Gastrocnemius medialis (tissue), 4 donors: ENCODE results near the gene RBFOX2. TPM values are rescaled to one million over a fixed set of nuclear protein-coding genes. Genes with fewer than 3 reads are reported as not detected.

Experiments
- ATAC-seq, 2 donors: fragments of 150-250 bp; one replicate each; pipeline ENCODE4 v1.9.1; 2016
- DNase-seq, 2 donors: peaks; one replicate each; pipeline ENCODE4 v3.0.0-alpha.2; 2019
- H3K27ac ChIP-seq, 4 donors: fragments of 200-600 bp; sonication (generic); 1 replicate in 1 of 4; 2 replicates in 3 of 4; pipeline ENCODE4 v1.5.1; 2016 to 2018; ENCODE audit warnings: mild to moderate bottlenecking in 2 of 4, moderate library complexity in 1 of 4
- H3K27me3 ChIP-seq, 3 donors: fragments of 200-600 bp; sonication (generic) in 2 of 3; 1 replicate in 1 of 3; 2 replicates in 2 of 3; pipeline versions ENCODE4 v1.5.1 to v1.6.0; 2016 to 2019; ENCODE audit warnings: mild to moderate bottlenecking in 1 of 3, moderate library complexity in 1 of 3
- H3K36me3 ChIP-seq, 2 donors: fragments of 200-600 bp; sonication (generic) in 1 of 2; one replicate each; pipeline ENCODE4 v1.5.1; 2017 to 2018
- H3K4me1 ChIP-seq, 2 donors: fragments of 200-600 bp; sonication (generic) in 1 of 2; one replicate each; pipeline ENCODE4 v1.5.1; 2016 to 2017; ENCODE audit warnings: mild to moderate bottlenecking in 2 of 2
- H3K4me3 ChIP-seq, 4 donors: fragments of 200-600 bp; sonication (generic) in 3 of 4; 1 replicate in 1 of 4; 2 replicates in 3 of 4; pipeline ENCODE4 v1.5.1; 2016 to 2019; ENCODE audit warnings: mild to moderate bottlenecking in 2 of 4
- H3K9me3 ChIP-seq, 3 donors: fragments of 200-600 bp; sonication (generic) in 2 of 3; 1 replicate in 1 of 3; 2 replicates in 2 of 3; pipeline ENCODE4 v1.5.1; 2016 to 2019
- CTCF ChIP-seq, 5 experiments: fragments of 450-650 bp in 3 of 5; fragments of 200-600 bp in 2 of 5; sonication (generic) in 2 of 5; IDR thresholded peaks in 4 of 5; conservative IDR thresholded peaks in 1 of 5; 1 replicate in 4 of 5; 2 replicates in 1 of 5; pipeline ENCODE4 v1.5.1; 2016 to 2019; ENCODE audit warnings: antibody characterized with exemption in 5 of 5, mild to moderate bottlenecking in 3 of 5, moderate library complexity in 3 of 5
- POLR2A ChIP-seq, 2 donors: fragments of 450-650 bp; IDR thresholded peaks; one replicate each; pipeline ENCODE4 v1.6.1; 2017; ENCODE audit warnings: antibody characterized with exemption in 2 of 2, mild to moderate bottlenecking in 2 of 2, moderate library complexity in 2 of 2
- in situ Hi-C, 4 donors: fragments of 200-750 bp; cut with MboI; loops; one replicate each; pipeline versions ENCODE4 v1.15.0 to v1.8.0; 2017; ENCODE audit warnings: low sequenced_read_pairs in 4 of 4
- intact Hi-C: fragments of 100-400 bp; cut with DNase I; formaldehyde crosslinking; loops from one replicate; pipeline ENCODE4 v1.15.1; 2023; ENCODE audit warnings: low total_unique reads
- total RNA-seq, 4 donors: library from RNA; depleted of rRNA; stranded (reverse); fragments of >200 nt; gene quantifications; one replicate each; pipeline versions ENCODE4 v1.1.0 to v1.2.3, GENCODE V29; 2016

The RBFOX2 gene
- total RNA-seq, 4 donors from 2014 or later: 26.0 to 32.1 (median 28.6) TPM

- Histone ChIP-seq H3K36me3 (no peaks in the 10 kb centered on the region), H3K4me1 (peaks cover 0 to 5% of the 10 kb centered on the region in 2 donors), H3K27me3 (no peaks in the 10 kb centered on the region), H3K4me3 (peak overlapping the region; percentile 60 to 71 (median 63)), H3K9me3 (no peaks in the 10 kb centered on the region), H3K27ac (peak overlapping the region; percentile 76 to 82 (median 79))
- TF ChIP-seq CTCF (IDR thresholded peaks at IDR 0.05 in 4 of 5, conservative IDR thresholded peaks at IDR 0.05 in 1 of 5) (peak; percentile 99 to 100 (median 100)), POLR2A (IDR thresholded peaks at IDR 0.05) (no peak)
- intact Hi-C loops: loop anchor here (1.0 to 5.0 kb wide), 5 partner anchors 37 to 439 kb away; no protein-coding TSS in a partner anchor
- DNase-seq: peak; percentile 61 to 85
- in situ Hi-C loops: loop anchor here (5.0 to 10.0 kb wide), 3 partner anchors 56 to 131 kb away; no protein-coding TSS in a partner anchor
- peak; percentile 89 to 93 for ATAC-seq
These were observed 37.3 kb upstream of the RBFOX2 start for GRCh38 chr22:36065775-36066544.

- no peaks in the 10 kb centered on the region for H3K36me3 ChIP-seq
- DNase-seq: no peak
- no peaks in the 10 kb centered on the region for H3K9me3 ChIP-seq
- in situ Hi-C loops (loop anchor here (5.0 to 10.0 kb wide), 3 partner anchors 57 to 131 kb away; no protein-coding TSS in a partner anchor), intact Hi-C loops (loop anchor here (5.0 kb wide), 2 partner anchors 323 to 438 kb away; no protein-coding TSS in a partner anchor)
- ATAC-seq: peak; percentile 51 to 63
- peak overlapping the region; percentile 76 to 82 (median 79) for H3K27ac ChIP-seq
- peaks cover 0 to 5% of the 10 kb centered on the region in 2 donors for H3K4me1 ChIP-seq
- no peaks in the 10 kb centered on the region for H3K27me3 ChIP-seq
- H3K4me3 ChIP-seq: peak overlapping the region; percentile 60 to 71 (median 63)
- no peak for TF ChIP-seq POLR2A (IDR thresholded peaks at IDR 0.05)
- no peak for TF ChIP-seq CTCF (IDR thresholded peaks at IDR 0.05 in 4 of 5, conservative IDR thresholded peaks at IDR 0.05 in 1 of 5)
These were observed 36.8 kb upstream of the RBFOX2 start for GRCh38 chr22:36065462-36065774.

- Histone ChIP-seq H3K36me3 (no peaks in the 10 kb centered on the region), H3K4me3 (no peak overlapping the region), H3K27me3 (no peaks in the 10 kb centered on the region), H3K4me1 (peaks cover 0 to 5% of the 10 kb centered on the region in 2 donors), H3K9me3 (no peaks in the 10 kb centered on the region), H3K27ac (no peak overlapping the region)
- no peak for ATAC-seq
- in situ Hi-C loops: loop anchor here (5.0 to 10.0 kb wide), 3 partner anchors 60 to 132 kb away; no protein-coding TSS in a partner anchor
- no peak for DNase-seq
- no peak for TF ChIP-seq CTCF (IDR thresholded peaks at IDR 0.05 in 4 of 5, conservative IDR thresholded peaks at IDR 0.05 in 1 of 5)
- no peak for TF ChIP-seq POLR2A (IDR thresholded peaks at IDR 0.05)
- intact Hi-C loops: no loop called here
These were observed 35.7 kb upstream of the RBFOX2 start for GRCh38 chr22:36064358-36064757.

- Histone ChIP-seq H3K27me3 (no peaks in the 10 kb centered on the region), H3K4me3 (no peak overlapping the region), H3K27ac (no peak overlapping the region), H3K9me3 (no peaks in the 10 kb centered on the region), H3K4me1 (peaks cover 12 to 13% of the 10 kb centered on the region in 2 donors), H3K36me3 (no peaks in the 10 kb centered on the region)
- ATAC-seq (no peak), DNase-seq (no peak)
- TF ChIP-seq POLR2A (IDR thresholded peaks at IDR 0.05) (no peak), CTCF (IDR thresholded peaks at IDR 0.05 in 4 of 5, conservative IDR thresholded peaks at IDR 0.05 in 1 of 5) (no peak)
- intact Hi-C loops (no loop called here), in situ Hi-C loops (no loop called here)
These were observed 28.4 kb upstream of the RBFOX2 start for GRCh38 chr22:36056980-36057379.
